ENCODE data around the gene LAIR1. TPM values are rescaled to one million over a fixed set of nuclear protein-coding genes. Genes with fewer than 3 reads are reported as not detected.

LAIR1 gene
- total RNA-seq, 1 donor from 2014 or later = not detected

DNA sequence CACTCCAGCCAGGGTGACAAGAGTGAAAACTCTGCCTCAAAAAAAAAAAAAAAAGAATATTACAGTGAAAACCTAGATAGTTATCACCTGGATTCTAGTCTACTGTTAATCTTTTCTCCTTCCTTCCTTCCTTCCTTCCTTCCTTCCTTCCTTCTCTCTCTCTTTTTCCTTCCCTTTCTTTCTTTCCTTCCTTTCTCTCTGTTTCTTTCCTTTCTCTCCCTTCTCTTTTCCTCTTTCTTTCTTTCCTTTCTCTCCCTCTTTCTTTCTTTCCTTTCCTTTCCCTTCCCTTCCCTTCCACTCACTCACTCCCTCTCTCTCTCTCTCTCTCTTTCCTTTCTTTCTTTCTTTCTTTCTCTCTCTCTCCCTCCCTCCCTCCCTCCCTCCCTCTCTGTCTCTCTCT is 40.9 kb upstream of the LAIR1 start:
- Histone ChIP-seq H3K79me2 (ENCODE audit: insufficient read depth, low read length) (no peaks in the 10 kb centered on the region), H3K27me3 (ENCODE audit: insufficient read depth, low read length) (no peaks in the 10 kb centered on the region), H3K4me2 (ENCODE audit: low read length) (no peak overlapping the region), H2AFZ (ENCODE audit: low read depth, low read length) (no peak overlapping the region), H3K9me3 (ENCODE audit: insufficient read depth, low read depth, low read length) (peaks cover 3% of the 10 kb centered on the region), H3K9ac (ENCODE audit: low read length) (no peak overlapping the region), H3K27ac (ENCODE audit: low read depth, low read length) (no peak overlapping the region), H4K20me1 (ENCODE audit: insufficient read depth, low read length) (no peaks in the 10 kb centered on the region), H3K36me3 (ENCODE audit: insufficient read depth, low read length) (no peaks in the 10 kb centered on the region), H3K4me1 (ENCODE audit: insufficient read depth, low read length) (no peaks in the 10 kb centered on the region), H3K4me3 (ENCODE audit: insufficient read depth, low read depth, low read length) (no peak overlapping the region)
- no peaks in the 10 kb centered on the region for H3K4me1 Mint-ChIP-seq (ENCODE audit: low read depth, unreplicated experiment)
- no peak for DNase-seq (ENCODE audit: low read depth)
- no peaks in the 10 kb centered on the region for H3K9me3 Mint-ChIP-seq (ENCODE audit: unreplicated experiment)
- FAIRE-seq = no peak
- H3K27ac Mint-ChIP-seq (ENCODE audit: unreplicated experiment) = no peak overlapping the region
- no peak for TF ChIP-seq EZH2 (IDR thresholded peaks at IDR 0.05; ENCODE audit: insufficient read depth, low read length)
- TF ChIP-seq, protein P1, sequence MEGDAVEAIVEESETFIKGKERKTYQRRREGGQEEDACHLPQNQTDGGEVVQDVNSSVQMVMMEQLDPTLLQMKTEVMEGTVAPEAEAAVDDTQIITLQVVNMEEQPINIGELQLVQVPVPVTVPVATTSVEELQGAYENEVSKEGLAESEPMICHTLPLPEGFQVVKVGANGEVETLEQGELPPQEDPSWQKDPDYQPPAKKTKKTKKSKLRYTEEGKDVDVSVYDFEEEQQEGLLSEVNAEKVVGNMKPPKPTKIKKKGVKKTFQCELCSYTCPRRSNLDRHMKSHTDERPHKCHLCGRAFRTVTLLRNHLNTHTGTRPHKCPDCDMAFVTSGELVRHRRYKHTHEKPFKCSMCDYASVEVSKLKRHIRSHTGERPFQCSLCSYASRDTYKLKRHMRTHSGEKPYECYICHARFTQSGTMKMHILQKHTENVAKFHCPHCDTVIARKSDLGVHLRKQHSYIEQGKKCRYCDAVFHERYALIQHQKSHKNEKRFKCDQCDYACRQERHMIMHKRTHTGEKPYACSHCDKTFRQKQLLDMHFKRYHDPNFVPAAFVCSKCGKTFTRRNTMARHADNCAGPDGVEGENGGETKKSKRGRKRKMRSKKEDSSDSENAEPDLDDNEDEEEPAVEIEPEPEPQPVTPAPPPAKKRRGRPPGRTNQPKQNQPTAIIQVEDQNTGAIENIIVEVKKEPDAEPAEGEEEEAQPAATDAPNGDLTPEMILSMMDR (IDR thresholded peaks at IDR 0.05; ENCODE audit: insufficient read depth, low read depth, low read length) = no peak
- no peak overlapping the region for H3K4me3 Mint-ChIP-seq (ENCODE audit: unreplicated experiment)
- H3K27me3 Mint-ChIP-seq (ENCODE audit: low read depth, unreplicated experiment) = peaks cover 11% of the 10 kb centered on the region
- H3K36me3 Mint-ChIP-seq (ENCODE audit: low read depth, unreplicated experiment) = no peaks in the 10 kb centered on the region

DNA sequence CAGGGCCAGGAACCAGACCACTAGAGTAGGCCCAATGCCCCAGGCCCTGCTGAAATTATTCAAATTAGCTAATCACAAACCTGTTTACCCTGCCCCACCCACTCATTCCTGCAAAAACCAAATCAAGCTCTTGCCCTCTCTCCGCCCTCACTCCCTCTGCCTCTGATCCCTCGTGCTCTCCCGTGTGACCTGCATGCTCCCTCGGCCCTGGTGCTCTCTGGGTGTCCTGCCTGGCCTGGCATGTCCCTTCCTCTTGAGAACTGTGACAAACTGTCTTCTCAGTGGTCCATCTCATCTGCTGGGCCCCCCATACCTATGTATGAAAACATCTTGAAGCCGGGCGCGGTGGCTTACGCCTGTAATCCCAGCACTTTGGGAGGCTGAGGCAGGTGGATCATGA is 38.3 kb upstream of the LAIR1 start:
- H3K9ac ChIP-seq (ENCODE audit: low read length) = no peak overlapping the region
- TF ChIP-seq, protein P1 (IDR thresholded peaks at IDR 0.05; ENCODE audit: insufficient read depth, low read depth, low read length) = no peak
- TF ChIP-seq EZH2 (IDR thresholded peaks at IDR 0.05; ENCODE audit: insufficient read depth, low read length) = no peak
- no peaks in the 10 kb centered on the region for H3K9me3 Mint-ChIP-seq (ENCODE audit: unreplicated experiment)
- peaks cover 7% of the 10 kb centered on the region for H3K27me3 Mint-ChIP-seq (ENCODE audit: low read depth, unreplicated experiment)
- no peaks in the 10 kb centered on the region for H3K27me3 ChIP-seq (ENCODE audit: insufficient read depth, low read length)
- H3K4me1 ChIP-seq (ENCODE audit: insufficient read depth, low read length) = no peaks in the 10 kb centered on the region
- H3K9me3 ChIP-seq (ENCODE audit: insufficient read depth, low read depth, low read length) = peaks cover 6% of the 10 kb centered on the region
- H3K27ac ChIP-seq (ENCODE audit: low read depth, low read length) = no peak overlapping the region
- H3K4me3 Mint-ChIP-seq (ENCODE audit: unreplicated experiment) = no peak overlapping the region
- no peaks in the 10 kb centered on the region for H3K79me2 ChIP-seq (ENCODE audit: insufficient read depth, low read length)
- H3K4me2 ChIP-seq (ENCODE audit: low read length) = no peak overlapping the region
- no peak for DNase-seq (ENCODE audit: low read depth)
- no peak overlapping the region for H3K4me3 ChIP-seq (ENCODE audit: insufficient read depth, low read depth, low read length)
- H3K36me3 Mint-ChIP-seq (ENCODE audit: low read depth, unreplicated experiment) = no peaks in the 10 kb centered on the region
- H3K36me3 ChIP-seq (ENCODE audit: insufficient read depth, low read length) = no peaks in the 10 kb centered on the region
- FAIRE-seq = no peak
- no peaks in the 10 kb centered on the region for H4K20me1 ChIP-seq (ENCODE audit: insufficient read depth, low read length)
- no peaks in the 10 kb centered on the region for H3K4me1 Mint-ChIP-seq (ENCODE audit: low read depth, unreplicated experiment)
- no peak overlapping the region for H3K27ac Mint-ChIP-seq (ENCODE audit: unreplicated experiment)
- no peak overlapping the region for H2AFZ ChIP-seq (ENCODE audit: low read depth, low read length)

DNA sequence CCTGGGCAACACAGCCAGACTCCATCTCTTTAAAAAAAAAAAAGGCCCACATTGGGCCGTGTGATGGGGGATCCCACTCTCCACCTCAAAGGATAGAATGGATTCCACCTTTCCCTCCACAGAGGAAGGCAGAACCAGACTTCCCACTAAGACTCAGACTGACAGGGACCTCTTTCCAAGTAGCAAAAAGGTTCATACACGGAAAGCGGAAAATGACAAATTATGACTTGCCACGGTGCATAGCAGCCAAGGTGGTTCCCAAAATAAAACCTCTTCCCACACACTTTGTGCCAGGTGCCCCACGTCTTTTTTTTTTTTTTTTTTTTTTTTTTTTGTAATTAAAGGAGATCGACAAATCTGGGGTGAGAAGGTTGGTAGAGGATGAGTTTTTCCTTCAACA is 36.2 kb upstream of the LAIR1 start:
- no peaks in the 10 kb centered on the region for H3K9me3 Mint-ChIP-seq (ENCODE audit: unreplicated experiment)
- H3K4me1 ChIP-seq (ENCODE audit: insufficient read depth, low read length) = no peaks in the 10 kb centered on the region
- H2AFZ ChIP-seq (ENCODE audit: low read depth, low read length) = no peak overlapping the region
- no peak overlapping the region for H3K27ac ChIP-seq (ENCODE audit: low read depth, low read length)
- H3K4me3 ChIP-seq (ENCODE audit: insufficient read depth, low read depth, low read length) = no peak overlapping the region
- no peaks in the 10 kb centered on the region for H4K20me1 ChIP-seq (ENCODE audit: insufficient read depth, low read length)
- no peaks in the 10 kb centered on the region for H3K27me3 ChIP-seq (ENCODE audit: insufficient read depth, low read length)
- H3K4me2 ChIP-seq (ENCODE audit: low read length) = no peak overlapping the region
- no peaks in the 10 kb centered on the region for H3K4me1 Mint-ChIP-seq (ENCODE audit: low read depth, unreplicated experiment)
- no peaks in the 10 kb centered on the region for H3K36me3 ChIP-seq (ENCODE audit: insufficient read depth, low read length)
- no peak overlapping the region for H3K4me3 Mint-ChIP-seq (ENCODE audit: unreplicated experiment)
- H3K27me3 Mint-ChIP-seq (ENCODE audit: low read depth, unreplicated experiment) = peaks cover 5% of the 10 kb centered on the region
- H3K36me3 Mint-ChIP-seq (ENCODE audit: low read depth, unreplicated experiment) = no peaks in the 10 kb centered on the region
- no peak for TF ChIP-seq EZH2 (IDR thresholded peaks at IDR 0.05; ENCODE audit: insufficient read depth, low read length)
- TF ChIP-seq, protein P1 (IDR thresholded peaks at IDR 0.05; ENCODE audit: insufficient read depth, low read depth, low read length) = no peak
- H3K9ac ChIP-seq (ENCODE audit: low read length) = no peak overlapping the region
- H3K9me3 ChIP-seq (ENCODE audit: insufficient read depth, low read depth, low read length) = peaks cover 3% of the 10 kb centered on the region
- H3K27ac Mint-ChIP-seq (ENCODE audit: unreplicated experiment) = no peak overlapping the region
- DNase-seq (ENCODE audit: low read depth) (no peak), FAIRE-seq (no peak)
- H3K79me2 ChIP-seq (ENCODE audit: insufficient read depth, low read length) = no peaks in the 10 kb centered on the region

Measured in astrocyte (in vitro differentiated cells and primary cell).